HT-29 (cell line): ENCODE data around the gene ARF6. TPM values are rescaled to one million over a fixed set of nuclear protein-coding genes. Genes with fewer than 3 reads are reported as not detected.
A peak's percentile ranks its signal among the peaks of the same experiment; 100 is the strongest.

Experiments used
- DNase-seq: peaks from one replicate; pipeline ENCODE4 v3.0.0-alpha.2; 2015; ENCODE audit warnings: low spot score
- small RNA-seq: library from RNA; depleted of rRNA; stranded (forward); fragments of <200 nt; gene quantifications from one replicate; pipeline ENCODE3, GENCODE V24; 2014
- total RNA-seq: library from RNA; depleted of rRNA; stranded (reverse); fragments of >200 nt; shearing (Covaris generic); gene quantifications from 2 replicates; pipeline ENCODE4 v1.2.3, GENCODE V29; 2014; rRNA removed

The ARF6 gene
- total RNA-seq, 1 experiment from 2014 or later = 47.3 TPM

GRCh38 chr14:49940808-49941421 lies 48.0 kb downstream of the ARF6 start:
- no peak for DNase-seq

- DNase-seq = no peak
These were observed 49.2 kb downstream of the ARF6 start for GRCh38 chr14:49942090-49942489.

- DNase-seq = no peak
These were observed 51.6 kb downstream of the ARF6 start for GRCh38 chr14:49944501-49944900.

- no peak for DNase-seq
These were observed 52.8 kb downstream of the ARF6 start for GRCh38 chr14:49945448-49946319.

Small RNAs within 50 kb of the gene (small RNA-seq; reads per million reads assigned to genes)
- gene RF00017 = not detected
- gene RN7SL2 = 176 reads per million, percentile 98 among the genes with 10 or more reads in this experiment
- gene RN7SL3 = 5.0 reads per million, percentile 83 among the genes with 10 or more reads in this experiment
- not detected for gene RNU6-189P

Other genes starting within 250 kb of the ARF6 start
- 10.3 and 14.8 TPM in 2 replicates for gene POLE2, start 204.9 kb upstream of the ARF6 start, total RNA-seq
- not detected in 2 replicates for gene KLHDC1, start 200.0 kb upstream of the ARF6 start, total RNA-seq
- gene KLHDC2, start 124.9 kb upstream of the ARF6 start, total RNA-seq = 61.8 and 67.8 TPM in 2 replicates
- gene NEMF, start 40.3 kb upstream of the ARF6 start, total RNA-seq = 12.4 and 20.0 TPM in 2 replicates
- gene VCPKMT, start 223.5 kb downstream of the ARF6 start, total RNA-seq = 5.9 and 6.4 TPM in 2 replicates